Measurements from ENCODE around the gene STIM2.

DNA sequence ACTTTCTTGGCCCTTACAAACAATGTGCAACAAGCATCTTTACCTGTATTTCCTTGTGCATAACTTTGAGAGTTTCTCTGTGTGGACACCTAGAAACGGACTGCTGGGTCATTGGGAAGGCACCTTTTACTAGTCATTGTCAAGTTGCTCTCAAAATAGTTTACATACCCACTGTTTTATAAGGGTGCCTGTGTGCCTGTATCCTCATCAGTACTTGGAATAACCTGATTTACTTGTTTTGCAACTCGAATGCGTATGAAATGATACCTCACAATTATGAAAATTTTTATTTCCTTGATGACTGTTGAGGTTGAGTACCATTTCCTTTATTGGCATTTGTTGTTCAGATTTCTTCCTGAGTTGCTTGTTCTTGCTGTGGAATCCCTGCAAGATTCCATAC, 150.8 kb downstream of the STIM2 start:
- TF ChIP-seq CTCF (conservative IDR thresholded peaks at IDR 0.05; ENCODE audit: low read depth, low read length) (no peak), CEBPB (IDR thresholded peaks at IDR 0.05; ENCODE audit: low read depth, low read length) (no peak), SMC3 (IDR thresholded peaks at IDR 0.05; ENCODE audit: low read depth, low read length) (no peak), FOS (IDR thresholded peaks at IDR 0.05; ENCODE audit: low read depth, low read length) (no peak), MXI1 (IDR thresholded peaks at IDR 0.05; ENCODE audit: borderline replicate concordance, low read depth, low read length) (no peak), POLR2A (IDR thresholded peaks at IDR 0.05; ENCODE audit: low read depth, low read length) (no peak), MAFK (IDR thresholded peaks at IDR 0.05; ENCODE audit: low read depth, low read length) (no peak)
